Myocyte (in vitro differentiated cells): ENCODE measurements around the gene ANKLE1. TPM values are rescaled to one million over a fixed set of nuclear protein-coding genes. Genes with fewer than 3 reads are reported as not detected.
"Not testable (repeated sequence)": the region's sequence is repeated elsewhere in the genome, so short reads cannot be mapped to it uniquely, and the experiment has no call there.

Experiments
- DNase-seq: peaks from one replicate; pipeline ENCODE4 v3.0.0-alpha.2; 2012; ENCODE audit warnings: low read depth
- total RNA-seq: library from RNA; depleted of rRNA; stranded (reverse); fragments of >200 nt; gene quantifications from 2 replicates; pipeline ENCODE4 v1.2.3, GENCODE V29; 2014

Gene ANKLE1
- total RNA-seq, 1 donor from 2014 or later: 0.27 TPM

- DNase-seq: no peak
Measured at GRCh38 chr19:17246681-17247425, 34.8 kb upstream of the ANKLE1 start.

DNA sequence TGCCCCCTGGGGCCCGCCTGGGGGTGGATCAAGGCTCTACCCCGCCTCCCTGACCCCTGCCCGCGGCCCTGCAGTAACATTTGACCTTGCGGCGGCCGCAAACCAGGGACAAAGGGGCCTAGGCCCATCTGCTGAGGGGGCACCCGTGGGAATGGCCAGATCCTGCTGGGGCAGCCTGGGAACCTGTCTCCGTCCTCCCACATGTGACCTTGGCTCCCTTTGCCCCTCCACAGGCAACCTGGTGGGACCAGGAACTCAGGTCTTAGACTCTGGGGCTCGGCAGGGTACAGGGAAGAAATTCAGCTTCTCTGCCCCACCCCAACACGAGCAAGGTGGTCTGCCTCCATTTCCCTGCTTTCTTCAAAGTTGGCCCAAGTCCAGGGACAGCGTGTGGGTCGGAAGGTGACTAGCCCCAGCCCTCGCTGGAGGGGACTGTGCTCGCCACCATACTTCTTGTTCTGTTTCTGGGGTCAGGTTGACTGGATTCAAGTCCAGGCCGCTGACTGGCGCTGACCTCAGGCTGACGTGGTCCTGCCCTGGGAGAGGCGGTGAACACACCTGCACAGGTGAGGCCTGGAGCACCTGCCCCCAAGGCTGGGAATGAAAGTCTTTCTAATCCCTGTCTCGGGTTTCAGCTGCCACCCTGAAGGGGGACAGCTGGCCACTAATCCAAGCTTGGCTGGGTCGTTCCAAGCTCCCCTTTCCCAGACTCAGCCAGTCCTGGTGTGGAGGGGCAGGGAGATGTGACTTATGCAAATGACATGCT is 33.5 kb upstream of the ANKLE1 start:
- peak; percentile 40 for DNase-seq

GRCh38 chr19:17249887-17250548 is 31.7 kb upstream of the ANKLE1 start:
- DNase-seq: no peak

DNA sequence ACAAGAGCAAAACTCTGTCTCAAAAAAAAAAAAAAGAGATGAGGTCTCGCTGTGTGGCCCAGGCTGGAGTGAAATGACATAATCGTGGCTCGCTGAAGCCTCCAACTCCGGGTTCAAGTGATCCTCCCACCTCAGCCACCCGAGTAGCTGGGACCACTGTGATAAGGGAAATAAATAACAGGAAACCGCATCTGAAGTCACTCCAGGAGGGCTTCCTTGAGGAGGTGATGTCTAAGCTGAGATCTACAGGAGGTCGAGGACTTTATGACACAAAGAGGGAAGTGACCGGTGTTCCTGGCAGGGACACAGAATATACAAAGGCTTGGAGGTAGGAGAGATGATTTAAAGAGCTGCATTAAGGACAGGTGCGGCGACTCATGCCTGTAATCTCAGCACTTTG is 27.1 kb upstream of the ANKLE1 start:
- no peak for DNase-seq

DNA sequence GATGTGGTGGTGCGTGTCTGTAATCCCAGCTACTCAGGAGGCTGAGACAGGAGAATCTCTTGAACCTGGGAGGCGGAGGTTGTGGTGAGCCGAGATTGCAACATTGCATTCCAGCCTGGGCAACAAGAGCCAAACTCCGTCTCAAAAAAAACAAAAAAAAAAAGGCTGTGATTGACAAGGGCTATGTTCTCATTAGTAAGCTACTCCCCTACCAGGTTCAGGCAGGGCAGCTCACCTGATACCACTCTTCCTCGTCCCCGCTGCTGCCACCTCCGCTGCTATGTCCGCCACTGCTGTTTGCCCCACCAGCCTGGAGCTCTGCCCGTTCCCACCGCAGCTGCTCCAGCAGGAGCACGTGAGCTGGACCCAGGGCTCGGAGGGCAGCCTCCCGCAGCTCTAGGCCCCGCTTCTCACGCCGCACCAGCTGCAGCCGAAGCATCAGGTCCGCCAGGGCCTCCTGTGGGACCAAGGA is 26.5 kb upstream of the ANKLE1 start:
- DNase-seq: peak; percentile 70

- no peak for DNase-seq
Measured at GRCh38 chr19:17256130-17256529, 25.6 kb upstream of the ANKLE1 start.

DNA sequence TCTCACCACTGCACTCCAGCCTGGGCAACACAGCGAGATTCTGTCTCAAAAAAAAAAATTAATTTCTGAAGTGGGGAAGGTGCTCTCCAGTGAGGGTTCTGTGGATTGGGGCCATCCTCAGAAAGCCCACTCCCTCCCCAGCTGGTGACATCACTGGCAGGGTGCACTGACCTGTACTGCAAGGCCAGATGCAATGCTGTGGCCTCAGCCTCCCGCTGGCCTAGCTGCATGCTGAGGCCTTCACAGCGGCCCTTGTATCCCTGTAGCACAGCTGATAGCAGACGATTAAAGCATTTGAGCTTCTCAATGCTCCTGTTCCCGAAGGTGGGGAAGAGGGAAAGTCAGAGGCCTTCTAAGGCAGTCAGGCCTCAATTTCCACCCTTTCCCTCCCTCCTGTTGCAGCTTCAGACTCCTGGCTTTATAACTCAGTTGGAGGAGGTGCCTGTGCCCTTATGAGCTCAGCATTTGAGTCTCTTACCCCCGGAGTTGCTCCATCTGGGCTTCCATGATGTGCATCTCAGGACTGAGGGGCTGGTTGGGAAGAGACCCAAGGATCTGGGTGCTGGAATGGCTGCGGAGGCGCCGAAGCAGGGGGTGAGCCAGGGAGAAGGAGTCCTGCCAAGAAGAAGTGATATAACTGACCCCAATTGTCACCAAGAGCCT is 22.5 kb upstream of the ANKLE1 start:
- peak; percentile 41 for DNase-seq

DNA sequence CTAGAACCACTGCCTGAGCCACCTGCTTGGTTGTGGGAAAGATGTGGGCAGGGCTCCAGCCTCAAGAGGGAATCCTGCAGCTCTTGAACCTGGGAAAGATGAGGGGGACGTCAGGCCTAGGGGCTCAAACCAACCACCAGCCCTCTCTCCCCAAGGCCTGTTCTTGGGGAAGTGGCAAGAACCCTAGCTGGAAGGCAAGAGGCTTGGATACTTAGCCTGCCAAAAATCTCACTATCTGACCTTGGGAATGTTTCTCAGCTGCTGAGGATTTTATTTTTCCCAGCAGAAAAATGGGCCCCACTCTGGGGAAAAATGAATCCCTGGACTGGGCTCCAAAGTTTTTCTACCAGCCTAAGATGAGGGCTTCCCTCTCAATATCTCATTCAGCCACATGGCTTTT is 21.8 kb upstream of the ANKLE1 start:
- no peak for DNase-seq

DNA sequence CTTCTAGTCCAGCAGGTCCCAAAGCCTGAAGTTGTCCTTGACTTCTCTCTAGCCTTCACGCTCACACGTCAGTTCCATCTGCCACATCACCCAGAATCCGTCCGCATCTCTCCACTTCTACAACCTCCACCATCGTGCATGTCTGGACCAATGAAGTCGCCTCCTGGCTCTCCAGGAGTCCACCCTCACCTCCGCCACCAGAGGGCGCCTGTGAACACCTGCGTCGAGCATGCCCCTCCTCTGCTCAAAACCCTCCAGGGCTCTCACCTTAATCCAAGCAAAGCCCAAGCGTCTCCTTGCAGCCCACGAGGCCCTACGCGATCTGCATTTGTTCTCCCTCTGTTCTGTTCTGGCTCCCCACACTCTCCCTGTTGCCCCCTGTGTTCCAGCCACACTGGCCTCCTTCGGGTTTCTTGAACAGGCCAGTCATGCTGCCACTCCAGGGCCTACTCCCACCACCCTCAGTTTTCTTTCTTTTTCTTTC is 20.8 kb upstream of the ANKLE1 start:
- DNase-seq: peak; percentile 57

DNA sequence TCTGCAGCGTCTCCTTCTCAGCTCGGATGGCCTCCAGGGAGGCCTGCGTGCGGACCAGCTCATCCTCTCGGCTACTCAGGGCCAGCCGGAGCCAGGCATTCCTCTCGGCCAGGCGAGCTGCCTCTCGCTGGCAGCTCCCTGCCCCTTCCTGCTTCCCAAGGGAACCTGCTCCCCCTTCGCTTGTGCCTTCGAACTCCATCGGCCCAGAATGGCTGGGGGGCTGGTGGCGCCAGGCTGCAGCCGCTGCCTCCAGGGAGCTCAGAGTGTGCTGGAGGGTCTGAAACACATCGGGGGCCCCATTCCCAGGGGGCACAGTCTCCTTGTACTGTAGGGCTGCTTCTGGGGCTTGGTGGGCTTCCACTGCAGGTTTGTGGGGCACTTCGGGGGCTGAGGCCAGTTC is 19.1 kb upstream of the ANKLE1 start:
- no peak for DNase-seq

DNA sequence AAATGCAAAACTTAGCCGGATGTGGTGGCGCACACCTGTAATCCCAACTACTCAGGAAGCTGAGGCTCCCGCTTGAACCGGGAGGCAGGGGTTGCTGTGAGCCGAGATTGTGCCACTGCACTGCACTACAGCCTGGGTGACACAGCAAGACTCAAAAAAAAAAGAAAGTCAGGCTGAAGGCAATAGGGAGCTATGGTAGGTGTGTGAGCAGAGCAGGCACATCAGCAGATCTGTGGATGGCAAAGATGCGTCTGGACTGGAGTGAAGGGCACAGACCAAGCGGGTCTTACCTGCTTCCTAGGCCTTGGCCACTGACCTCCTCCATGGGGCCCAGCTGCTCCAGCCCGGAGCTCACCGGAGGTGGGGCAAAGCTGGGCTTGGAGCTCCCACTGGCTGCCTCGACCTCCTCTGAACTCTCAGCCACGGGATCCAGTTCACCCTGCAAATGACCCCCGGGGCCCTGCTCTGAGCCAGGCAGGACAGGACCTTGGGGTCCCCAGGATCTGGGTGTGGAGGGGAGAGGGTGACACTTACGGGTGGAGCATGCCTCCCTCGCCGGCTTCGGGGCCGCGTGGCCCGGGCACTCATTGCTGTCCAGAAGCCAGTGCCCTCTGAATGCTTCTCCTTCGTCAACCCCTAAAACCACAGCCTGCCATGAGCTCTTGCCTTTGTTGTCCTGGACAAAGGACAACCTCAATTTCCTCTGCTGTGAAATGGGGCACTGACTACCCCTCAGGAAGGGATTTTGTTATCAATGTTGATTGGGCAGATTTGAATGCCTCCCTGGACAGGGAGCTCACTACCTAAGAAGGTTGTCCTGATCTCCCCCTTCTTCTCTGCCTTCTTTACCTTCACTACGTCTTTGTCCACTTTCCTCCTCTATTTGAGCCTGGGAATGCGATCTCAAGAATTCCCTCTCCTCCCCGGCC is 17.7 kb upstream of the ANKLE1 start:
- DNase-seq: no peak

GRCh38 chr19:17264641-17264979 is 17.1 kb upstream of the ANKLE1 start, which contains the start of gene USHBP1:
USHBP1 (minus strand) TSS chr19:17264745; CDS start chr19:17264299, 446 bp downstream.
- DNase-seq: no peak

GRCh38 chr19:17266026-17266425 is 15.7 kb upstream of the ANKLE1 start:
- DNase-seq: no peak

GRCh38 chr19:17266589-17266974 is 15.1 kb upstream of the ANKLE1 start:
- no peak for DNase-seq

- peak; percentile 99 for DNase-seq
Measured at GRCh38 chr19:17266975-17267788, 14.5 kb upstream of the ANKLE1 start, which contains the start of gene BABAM1. BABAM1 (plus strand) TSS chr19:17267443; CDS start chr19:17268807, 1,364 bp downstream.

DNA sequence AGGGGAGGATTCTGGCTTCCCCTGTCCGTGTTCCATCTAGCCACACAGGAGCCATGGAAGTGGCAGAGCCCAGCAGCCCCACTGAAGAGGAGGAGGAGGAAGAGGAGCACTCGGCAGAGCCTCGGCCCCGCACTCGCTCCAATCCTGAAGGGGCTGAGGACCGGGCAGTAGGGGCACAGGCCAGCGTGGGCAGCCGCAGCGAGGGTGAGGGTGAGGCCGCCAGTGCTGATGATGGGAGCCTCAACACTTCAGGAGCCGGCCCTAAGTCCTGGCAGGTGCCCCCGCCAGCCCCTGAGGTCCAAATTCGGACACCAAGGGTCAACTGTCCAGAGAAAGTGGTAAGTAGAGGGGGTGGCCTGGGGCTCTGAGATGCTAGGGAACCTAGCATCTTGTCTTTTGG is 12.9 kb upstream of the ANKLE1 start:
- no peak for DNase-seq

GRCh38 chr19:17274892-17275291 is 6.8 kb upstream of the ANKLE1 start:
- not testable (repeated sequence) for DNase-seq

DNA sequence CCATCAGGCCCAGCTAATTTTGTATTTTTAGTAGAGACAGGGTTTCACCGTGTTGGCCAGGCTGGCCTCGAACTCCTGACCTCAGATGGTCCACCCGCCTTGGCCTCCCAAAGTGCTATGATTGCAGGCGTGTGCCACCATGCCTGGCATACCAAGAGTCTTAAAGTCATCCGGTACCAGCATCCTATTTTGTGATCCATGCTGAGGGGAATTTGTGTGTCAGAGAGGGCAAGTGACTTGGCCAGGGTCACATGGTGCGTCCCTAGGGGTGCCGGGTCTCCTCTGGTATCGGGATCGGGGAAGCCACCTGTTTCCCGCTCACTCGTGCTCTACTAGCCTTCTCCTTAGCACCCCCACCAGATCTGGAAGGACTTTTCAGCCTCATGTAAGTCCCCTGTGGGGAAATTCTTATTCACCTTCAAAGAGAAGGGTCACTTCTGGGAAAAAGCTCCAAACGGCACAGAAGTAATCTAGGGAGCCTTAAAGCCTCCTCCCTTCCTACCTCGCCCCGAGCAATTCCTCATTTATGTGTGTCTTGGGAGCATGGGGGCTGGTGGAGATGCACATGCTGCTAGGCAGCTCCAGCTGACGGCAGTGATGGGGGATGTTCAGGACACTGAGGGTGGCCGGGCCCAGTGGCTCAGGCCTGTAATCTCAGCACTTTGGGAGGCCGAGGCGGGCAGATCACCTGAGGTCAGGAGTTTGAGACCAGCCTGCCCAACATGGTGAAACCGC is 6.1 kb upstream of the ANKLE1 start:
- DNase-seq: no peak

- no peak for DNase-seq
Measured at GRCh38 chr19:17279436-17279835, 2.3 kb upstream of the ANKLE1 start.
